Fibroblast of pulmonary artery (primary cell): Measurements from ENCODE around the gene TAF3.

Experiments
- DNase-seq: peaks from one replicate; pipeline ENCODE4 v3.0.0-alpha.2; 2010; ENCODE audit warnings: low read depth
- H3K4me3 ChIP-seq: replicated peaks from 2 replicates; pipeline ENCODE4 v1.5.1; 2011; ENCODE audit warnings: low read depth, mild to moderate bottlenecking, control low read depth, low read length, moderate library complexity
- CTCF ChIP-seq: IDR thresholded peaks from 2 replicates; pipeline ENCODE4 v1.5.1; 2011; ENCODE audit warnings: mild to moderate bottlenecking, control low read depth, low read length, inconsistent platforms; ENCODE audit errors: missing control alignments

Gene TAF3

DNA sequence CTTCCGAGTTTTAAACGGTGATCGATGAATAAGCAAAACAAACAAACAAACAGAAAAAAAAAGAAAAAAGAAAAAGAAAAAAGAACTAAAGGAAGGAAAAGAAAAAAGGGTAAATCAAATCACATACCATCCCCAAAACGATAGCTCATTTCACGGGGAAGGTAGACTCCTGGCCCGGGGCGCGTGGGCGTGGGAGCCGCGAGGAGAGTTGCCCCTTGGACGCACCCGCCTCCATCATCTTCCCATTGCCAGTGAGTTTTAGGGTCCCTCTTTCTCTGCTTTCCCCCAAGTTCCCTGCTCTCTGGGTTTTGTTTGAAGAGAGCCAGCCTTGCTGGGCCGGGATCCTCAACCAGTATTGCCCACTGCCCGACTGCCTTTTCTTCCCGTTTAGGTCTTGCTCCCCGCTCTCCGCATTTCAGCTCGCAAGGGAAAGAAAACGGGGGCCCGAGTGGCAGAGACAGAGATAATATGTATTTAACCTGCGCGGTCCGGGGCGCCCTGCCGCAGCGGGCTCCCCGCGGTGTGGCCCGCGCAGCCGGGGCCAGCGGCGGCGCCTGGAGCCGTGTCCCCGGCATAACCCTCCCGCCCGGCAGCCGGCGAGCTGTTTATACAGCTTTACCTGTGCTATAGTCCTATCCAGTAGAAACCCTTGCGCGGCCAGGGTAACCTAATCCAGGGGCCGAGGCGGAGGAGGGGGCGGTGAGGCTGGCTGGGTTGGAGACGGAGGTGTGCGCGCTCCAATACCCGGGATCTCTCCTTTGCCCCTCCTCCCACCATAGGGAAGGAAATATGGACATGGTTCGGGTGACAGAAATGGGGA is 230.9 kb downstream of the TAF3 start:
- peak overlapping the region; percentile 21 for H3K4me3 ChIP-seq
- DNase-seq: no peak

GRCh38 chr10:8049865-8050555 is 231.7 kb downstream of the TAF3 start:
- no peak for DNase-seq
- H3K4me3 ChIP-seq: peak overlapping the region; percentile 42
- no peak for TF ChIP-seq CTCF

More for the DNA sequence above, 230.9 kb downstream of the TAF3 start:
- TF ChIP-seq CTCF: no peak

GRCh38 chr10:8050556-8051108 is 232.3 kb downstream of the TAF3 start:
- H3K4me3 ChIP-seq: peak overlapping the region; percentile 42
- peak; percentile 38 for DNase-seq
- no peak for TF ChIP-seq CTCF

GRCh38 chr10:8051109-8051821 is 233.0 kb downstream of the TAF3 start:
- no peak for TF ChIP-seq CTCF
- DNase-seq: no peak
- no peak overlapping the region for H3K4me3 ChIP-seq

DNA sequence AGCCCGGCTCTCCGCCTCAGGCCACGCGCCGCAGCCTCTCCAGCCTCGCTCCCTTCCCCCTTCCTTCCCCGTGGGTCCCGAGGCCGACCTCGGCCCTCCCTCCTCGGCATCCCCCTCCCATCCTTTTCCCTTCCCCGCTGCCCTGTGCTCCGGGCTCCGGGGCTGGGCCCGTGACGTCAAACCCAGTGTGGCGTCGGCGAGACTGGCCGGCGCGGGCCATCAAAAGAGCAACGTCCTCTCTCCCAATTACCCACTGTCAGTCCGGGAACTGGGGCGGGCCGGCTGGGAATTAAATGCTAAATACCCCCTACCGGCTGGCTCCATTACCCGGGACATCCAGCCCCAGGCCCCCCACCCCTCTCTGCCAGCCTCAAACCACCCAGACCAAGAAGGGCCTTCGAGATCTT is 233.5 kb downstream of the TAF3 start:
- no peak for TF ChIP-seq CTCF
- H3K4me3 ChIP-seq: no peak overlapping the region
- DNase-seq: no peak

DNA sequence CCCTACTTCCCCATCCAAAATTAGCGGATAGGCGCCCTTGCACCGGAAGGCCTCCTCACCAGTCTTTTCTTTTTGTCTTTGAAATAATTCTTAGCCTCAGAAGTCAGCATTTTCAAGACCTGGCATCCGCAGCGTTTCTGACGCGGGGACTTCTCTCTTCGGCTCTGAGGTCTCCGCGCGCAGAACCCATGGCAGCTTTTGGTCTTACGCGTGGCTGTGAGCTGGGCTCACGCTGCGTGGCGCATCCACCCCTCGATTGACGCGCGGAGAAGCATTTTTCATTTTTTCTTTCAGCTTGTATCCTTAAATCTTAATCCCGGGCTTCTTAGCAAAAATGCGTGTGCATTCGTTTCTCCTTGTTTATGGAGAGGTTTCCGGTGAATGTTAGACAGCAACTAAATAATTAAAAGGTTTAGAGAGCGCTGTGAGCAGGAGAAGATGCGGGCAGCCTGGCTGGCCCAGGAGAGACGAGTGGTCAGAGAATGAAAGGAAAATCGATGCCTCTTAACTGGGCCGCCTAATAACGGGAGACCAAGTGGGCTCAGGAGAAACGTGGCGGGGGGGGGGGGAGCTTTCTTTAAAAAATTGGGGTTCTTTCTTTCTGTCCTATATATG is 234.1 kb downstream of the TAF3 start:
- no peak overlapping the region for H3K4me3 ChIP-seq
- no peak for TF ChIP-seq CTCF
- DNase-seq: no peak
